ENCODE data around the gene IL22RA1.

Gene IL22RA1

GRCh38 chr1:24098102-24098501, 44.8 kb downstream of the IL22RA1 start:
- DNase-seq (ENCODE audit: low read depth in 2 of 2) = no peak

GRCh38 chr1:24097663-24098062, 45.3 kb downstream of the IL22RA1 start:
- no peak for DNase-seq (ENCODE audit: low read depth in 2 of 2)

GRCh38 chr1:24096739-24097103, 46.2 kb downstream of the IL22RA1 start:
- DNase-seq (ENCODE audit: low read depth in 2 of 2) = no peak

DNA sequence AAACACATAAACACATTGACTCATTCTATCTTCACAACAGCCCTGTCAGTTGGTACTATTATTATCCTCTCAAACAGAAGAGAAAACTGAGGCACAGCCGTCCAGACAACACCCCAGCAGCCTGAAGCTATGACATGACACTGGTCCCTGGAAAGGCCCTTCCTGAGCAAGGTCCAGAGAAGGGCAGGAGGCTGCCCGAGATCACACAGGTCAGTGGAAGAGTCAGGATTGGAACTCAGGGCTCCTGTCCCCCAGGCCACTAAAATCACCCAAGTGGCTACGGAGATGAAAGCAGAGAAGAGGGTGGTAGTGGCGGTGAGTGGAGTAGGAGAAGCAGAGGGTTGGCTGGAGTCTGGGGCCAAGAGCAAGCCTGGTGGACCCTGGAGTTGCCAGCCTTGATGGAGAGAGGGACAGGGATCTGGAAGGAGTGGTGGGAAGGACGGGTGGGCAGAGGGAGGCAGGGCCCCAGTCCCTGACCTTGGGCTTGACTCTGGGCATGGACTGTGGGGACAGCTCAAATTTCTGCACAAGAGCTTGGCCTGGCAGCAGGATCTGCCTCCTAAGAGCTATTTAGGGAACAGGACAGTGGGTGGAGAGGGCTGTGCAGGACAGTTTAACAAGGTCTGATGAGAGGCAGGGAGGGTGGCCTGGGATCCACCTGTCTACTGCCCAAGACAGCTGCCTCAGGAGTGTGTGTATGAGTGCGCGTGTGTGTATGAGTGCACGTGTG, 46.8 kb downstream of the IL22RA1 start:
- no peak for DNase-seq (ENCODE audit: low read depth in 2 of 2)

DNA sequence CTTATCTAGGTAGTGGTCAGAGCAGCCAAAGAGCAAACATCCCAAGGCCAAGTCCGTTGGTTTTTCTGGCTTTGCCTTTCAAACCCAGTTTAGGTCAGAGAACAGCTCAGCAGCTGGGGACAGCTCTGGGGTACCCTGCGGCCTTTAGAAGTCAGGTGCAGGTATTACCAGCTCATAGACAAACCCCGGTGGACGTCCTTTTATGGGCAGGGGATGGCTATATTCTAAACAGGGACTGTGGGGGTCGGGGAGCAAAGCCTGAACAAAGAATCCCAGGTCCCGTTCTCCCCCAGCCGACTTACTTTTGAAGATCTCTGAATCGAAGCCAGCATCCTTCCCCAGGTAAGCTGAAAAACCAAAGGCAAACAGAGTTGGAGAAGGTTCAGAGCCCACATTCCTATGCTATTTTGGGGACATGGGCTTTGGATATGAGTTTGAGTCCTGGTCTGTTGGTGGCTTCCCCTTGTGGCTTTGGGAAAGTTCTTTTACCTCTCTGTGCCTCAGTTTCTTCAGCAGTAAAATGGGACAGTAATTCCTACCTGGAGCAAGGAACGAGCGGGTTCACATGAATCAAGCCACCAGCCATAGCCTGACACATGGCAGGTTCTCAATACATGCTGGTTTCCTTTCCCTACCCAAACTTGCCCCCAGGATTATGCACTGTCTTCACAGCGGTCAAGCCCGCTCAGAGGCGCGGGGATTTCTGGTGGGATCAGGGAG, 47.6 kb downstream of the IL22RA1 start:
- no peak for DNase-seq (ENCODE audit: low read depth in 2 of 2)

- no peak for DNase-seq (ENCODE audit: low read depth in 2 of 2)
Measured at GRCh38 chr1:24094554-24094953, 48.4 kb downstream of the IL22RA1 start.

GRCh38 chr1:24093732-24094131, 49.2 kb downstream of the IL22RA1 start:
- no peak for DNase-seq (ENCODE audit: low read depth in 2 of 2)

DNA sequence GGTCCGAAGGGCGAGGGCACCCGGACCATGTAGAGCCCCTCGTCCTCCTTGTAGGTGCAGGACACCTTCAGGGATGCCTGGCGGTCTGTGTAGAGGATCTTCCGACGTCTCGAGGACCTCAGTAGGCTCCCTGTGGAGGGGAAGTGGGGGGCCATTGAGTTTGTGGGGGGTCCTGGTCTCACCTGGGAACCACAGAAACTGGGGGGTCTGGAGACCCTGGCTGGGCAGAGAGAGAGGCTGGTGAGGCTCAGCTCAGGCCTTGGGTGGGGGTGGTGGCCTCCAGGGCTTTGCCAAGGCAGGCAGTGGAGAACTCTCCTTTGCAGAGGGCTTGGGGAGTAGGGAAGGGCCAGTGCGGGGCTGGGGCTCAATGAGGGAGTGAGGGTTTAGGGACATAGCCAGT, 50.0 kb downstream of the IL22RA1 start:
- DNase-seq (ENCODE audit: low read depth in 2 of 2) = no peak

DNA sequence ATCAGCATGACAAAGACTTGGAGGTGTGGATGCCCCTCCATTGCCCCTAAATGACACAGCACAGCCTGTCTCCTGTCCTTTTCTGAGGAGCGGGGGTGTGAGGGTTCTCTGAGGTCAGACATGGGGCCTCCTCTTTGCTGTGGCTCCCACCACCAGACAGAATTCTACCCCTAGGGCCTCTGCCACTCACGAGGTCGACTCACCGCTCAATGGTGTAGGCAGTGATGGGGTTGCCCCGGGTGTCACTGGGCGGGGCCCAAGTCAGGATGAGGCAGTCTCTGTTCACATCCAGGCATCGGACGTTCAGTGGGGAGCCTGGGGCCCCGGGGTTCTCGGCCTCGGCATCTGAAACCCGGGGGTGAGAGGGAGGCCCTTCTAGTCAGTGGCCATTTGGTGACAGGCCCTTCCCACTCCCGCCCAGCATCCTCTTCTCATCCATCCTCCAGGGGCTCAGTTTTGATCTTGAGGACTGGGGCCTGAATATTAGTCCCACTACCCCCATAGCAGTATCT, 50.9 kb downstream of the IL22RA1 start:
- no peak for DNase-seq (ENCODE audit: low read depth in 2 of 2)

DNA sequence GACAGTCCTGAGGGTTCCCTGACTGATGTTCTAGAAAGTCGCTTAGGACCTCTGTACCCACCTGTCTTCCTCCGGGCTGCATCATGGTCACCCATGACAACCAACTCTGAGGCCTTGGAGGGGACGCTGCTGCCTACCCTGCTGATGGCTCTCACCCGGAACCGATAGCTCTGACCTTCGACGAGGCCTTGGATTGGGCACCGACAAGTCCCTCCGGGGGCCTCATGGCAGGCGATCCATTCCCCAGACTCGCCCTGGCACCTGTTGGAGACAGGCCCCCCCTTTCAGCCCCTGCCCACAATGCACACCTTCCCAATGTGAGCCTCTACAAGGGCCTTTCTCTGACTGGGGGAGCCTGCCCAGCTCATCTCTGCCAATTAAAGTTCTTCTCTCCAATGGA, 52.2 kb downstream of the IL22RA1 start:
- DNase-seq (ENCODE audit: low read depth in 2 of 2) = no peak

GRCh38 chr1:24089743-24090555, 53.0 kb downstream of the IL22RA1 start:
- no peak for DNase-seq (ENCODE audit: low read depth in 2 of 2)

DNA sequence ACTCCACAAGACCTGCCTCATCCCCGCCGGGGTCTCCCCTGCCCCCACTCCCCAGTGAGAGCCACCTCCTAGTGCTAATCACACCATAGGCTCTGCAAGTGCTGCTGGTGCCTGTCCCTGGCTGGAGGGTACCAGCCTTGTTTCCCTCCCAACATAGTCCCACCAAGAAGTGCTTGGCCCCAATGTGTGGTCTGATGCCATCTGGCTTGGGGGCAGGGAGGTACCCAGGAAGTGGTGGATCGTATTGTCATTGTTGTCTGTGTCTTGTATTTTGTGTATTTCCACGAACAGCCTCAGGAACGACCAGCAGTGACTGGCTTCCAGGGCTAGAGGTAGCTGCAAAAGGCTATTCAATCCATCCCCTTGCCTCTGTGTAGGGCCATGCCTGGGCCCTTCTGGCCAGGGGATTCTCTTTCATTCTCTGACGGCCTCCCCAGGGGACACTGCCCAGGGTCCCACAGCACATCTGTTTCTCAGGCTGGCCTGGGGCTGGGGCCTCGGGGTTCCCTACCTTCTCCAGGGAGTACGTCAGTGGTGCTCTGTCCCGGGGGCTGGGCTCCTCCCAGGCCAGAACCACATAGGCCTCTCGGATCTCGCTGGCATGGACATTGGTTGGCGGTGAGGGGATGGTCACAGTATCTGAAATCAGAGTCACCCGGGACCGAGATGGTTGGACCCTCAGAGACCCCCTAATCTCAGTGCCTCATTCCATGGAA, 53.8 kb downstream of the IL22RA1 start:
- no peak for DNase-seq (ENCODE audit: low read depth in 2 of 2)

DNA sequence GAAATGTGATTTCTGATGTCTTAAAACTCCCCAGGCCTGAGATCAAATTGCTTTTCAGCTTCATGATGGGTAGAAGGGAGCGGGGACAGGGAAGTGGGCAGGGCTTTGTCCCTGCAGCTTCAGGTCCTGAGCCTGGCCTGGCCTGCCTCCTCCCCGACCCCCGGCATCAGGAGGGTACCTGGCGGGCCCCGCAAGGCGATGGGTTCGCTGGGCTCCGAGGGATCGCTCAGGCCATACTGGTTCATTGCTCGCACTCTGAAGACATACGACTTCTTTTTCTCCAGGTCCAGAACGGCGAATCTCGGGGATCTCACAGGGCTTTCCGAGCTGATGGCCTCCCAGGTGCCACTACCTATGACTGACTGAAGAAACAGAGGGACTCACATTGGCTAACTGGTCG, 56.5 kb downstream of the IL22RA1 start:
- DNase-seq (ENCODE audit: low read depth in 2 of 2) = no peak

GRCh38 chr1:24085546-24085945, 57.4 kb downstream of the IL22RA1 start:
- DNase-seq (ENCODE audit: low read depth in 2 of 2) = no peak

DNA sequence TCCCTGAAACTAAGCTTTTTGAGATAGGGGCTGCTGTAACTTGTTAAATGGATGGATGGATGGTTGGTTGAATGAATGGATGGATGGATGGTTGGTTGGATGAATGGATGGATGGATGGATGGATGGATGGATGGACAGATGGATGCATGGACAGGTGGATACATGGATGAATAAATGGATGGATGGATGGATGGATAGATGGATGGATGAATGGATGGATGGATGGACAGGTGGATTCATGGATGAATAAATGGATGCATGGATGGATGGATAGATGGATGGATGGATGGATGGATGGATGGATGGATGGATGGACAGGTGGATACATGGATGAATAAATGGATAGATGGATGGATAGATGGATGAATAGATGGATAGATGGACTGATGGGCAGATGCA, 57.9 kb downstream of the IL22RA1 start:
- no peak for DNase-seq (ENCODE audit: low read depth in 2 of 2)

GRCh38 chr1:24084050-24084449, 58.9 kb downstream of the IL22RA1 start:
- no peak for DNase-seq (ENCODE audit: low read depth in 2 of 2)

GRCh38 chr1:24082372-24082771, 60.6 kb downstream of the IL22RA1 start:
- no peak for DNase-seq (ENCODE audit: low read depth in 2 of 2)

DNA sequence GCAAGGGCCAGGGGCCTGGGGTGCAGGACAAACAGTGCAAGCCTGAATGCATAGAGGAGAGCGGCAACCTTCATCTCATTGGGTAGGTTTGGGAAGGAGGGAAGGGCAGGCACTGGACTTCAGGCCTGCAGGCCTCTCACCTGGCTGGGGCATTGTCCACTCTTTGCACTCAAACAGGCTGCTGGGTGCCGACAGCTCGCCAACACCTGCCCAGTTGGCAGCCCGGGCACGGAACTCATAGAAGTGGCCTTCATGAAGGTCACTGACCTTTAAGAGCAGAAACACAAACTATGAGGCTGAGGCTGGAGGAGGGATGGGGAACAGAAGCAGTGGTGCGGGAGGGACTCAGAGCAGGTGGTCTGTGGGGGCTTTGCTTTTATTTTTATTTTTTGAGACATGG, 61.8 kb downstream of the IL22RA1 start:
- DNase-seq (ENCODE audit: low read depth in 2 of 2) = no peak

- no peak for DNase-seq (ENCODE audit: low read depth in 2 of 2)
Measured at GRCh38 chr1:24080131-24080530, 62.8 kb downstream of the IL22RA1 start.

- no peak for DNase-seq (ENCODE audit: low read depth in 2 of 2)
Measured at GRCh38 chr1:24077278-24077978, 65.5 kb downstream of the IL22RA1 start.

- no peak for DNase-seq (ENCODE audit: low read depth in 2 of 2)
Measured at GRCh38 chr1:24075946-24076345, 67.0 kb downstream of the IL22RA1 start.

DNA sequence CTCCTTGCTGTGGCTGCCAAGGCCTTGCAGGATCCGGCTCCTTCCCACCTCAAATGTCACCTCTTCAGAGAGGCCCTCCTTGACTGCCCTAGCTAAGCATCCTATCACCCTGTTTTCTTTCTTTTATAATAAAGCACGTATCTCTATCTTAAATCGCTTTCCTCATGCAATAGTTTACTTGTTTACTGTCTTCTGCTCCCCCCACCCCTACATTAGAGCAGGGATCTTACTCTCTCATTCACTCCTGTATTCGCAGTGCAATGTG, 67.4 kb downstream of the IL22RA1 start:
- no peak for DNase-seq (ENCODE audit: low read depth in 2 of 2)

Measured in stimulated activated CD4-positive, alpha-beta T cell treated with anti-CD3 and anti-CD28 coated beads, Interleukin-4, amount 100 ng/mL, for 48 hours (primary cell).